ENCODE results near the gene INPP5F.

Gene INPP5F, protein sequence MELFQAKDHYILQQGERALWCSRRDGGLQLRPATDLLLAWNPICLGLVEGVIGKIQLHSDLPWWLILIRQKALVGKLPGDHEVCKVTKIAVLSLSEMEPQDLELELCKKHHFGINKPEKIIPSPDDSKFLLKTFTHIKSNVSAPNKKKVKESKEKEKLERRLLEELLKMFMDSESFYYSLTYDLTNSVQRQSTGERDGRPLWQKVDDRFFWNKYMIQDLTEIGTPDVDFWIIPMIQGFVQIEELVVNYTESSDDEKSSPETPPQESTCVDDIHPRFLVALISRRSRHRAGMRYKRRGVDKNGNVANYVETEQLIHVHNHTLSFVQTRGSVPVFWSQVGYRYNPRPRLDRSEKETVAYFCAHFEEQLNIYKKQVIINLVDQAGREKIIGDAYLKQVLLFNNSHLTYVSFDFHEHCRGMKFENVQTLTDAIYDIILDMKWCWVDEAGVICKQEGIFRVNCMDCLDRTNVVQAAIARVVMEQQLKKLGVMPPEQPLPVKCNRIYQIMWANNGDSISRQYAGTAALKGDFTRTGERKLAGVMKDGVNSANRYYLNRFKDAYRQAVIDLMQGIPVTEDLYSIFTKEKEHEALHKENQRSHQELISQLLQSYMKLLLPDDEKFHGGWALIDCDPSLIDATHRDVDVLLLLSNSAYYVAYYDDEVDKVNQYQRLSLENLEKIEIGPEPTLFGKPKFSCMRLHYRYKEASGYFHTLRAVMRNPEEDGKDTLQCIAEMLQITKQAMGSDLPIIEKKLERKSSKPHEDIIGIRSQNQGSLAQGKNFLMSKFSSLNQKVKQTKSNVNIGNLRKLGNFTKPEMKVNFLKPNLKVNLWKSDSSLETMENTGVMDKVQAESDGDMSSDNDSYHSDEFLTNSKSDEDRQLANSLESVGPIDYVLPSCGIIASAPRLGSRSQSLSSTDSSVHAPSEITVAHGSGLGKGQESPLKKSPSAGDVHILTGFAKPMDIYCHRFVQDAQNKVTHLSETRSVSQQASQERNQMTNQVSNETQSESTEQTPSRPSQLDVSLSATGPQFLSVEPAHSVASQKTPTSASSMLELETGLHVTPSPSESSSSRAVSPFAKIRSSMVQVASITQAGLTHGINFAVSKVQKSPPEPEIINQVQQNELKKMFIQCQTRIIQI

DNA sequence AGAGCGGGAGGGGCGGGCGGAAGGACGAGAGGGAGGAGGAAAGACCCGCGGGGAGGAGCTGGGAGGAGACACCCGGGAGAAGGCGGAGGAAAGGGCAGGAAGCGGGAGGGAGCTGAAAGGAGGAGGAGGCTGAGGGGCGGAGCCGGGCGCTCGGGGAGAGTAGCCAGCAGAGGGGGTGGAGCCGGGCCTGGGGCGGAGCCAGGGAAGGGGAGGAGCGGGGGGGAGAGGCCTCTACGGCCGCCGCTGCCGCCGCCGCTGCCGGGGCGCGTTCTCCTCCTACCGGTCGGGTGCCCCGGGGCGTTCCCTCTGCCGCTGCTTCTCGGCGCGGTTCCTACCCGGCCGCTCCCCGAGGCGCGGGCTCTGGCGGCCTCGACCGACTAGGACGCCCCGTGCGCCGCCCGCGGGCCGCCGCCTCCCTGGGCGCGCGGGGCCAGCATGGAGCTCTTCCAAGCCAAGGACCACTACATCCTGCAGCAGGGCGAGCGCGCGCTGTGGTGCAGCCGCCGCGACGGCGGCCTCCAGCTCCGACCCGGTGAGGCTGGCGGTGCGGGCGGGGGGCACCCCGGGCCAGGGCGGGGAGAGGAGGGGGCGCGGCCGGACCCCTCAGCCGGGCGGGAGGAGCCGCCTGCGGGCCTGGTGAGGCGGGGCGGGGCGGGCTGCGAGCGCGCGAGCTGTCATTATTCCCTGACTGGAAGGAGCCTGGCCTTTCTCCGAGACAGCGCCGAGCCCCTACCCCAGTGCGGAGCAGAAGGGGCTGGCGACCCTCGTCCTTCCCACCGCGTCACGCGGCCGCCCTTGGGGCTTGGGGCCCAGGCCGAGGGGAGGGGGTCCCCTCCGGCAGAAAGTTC lies at the start of gene INPP5F:
Gene INPP5F, plus strand, starts transcription at position 223 of the 848 bp plus-strand sequence. Its CDS starts 213 bp downstream, at position 436.
- peak; percentile 93 to 98 (median 97) for DNase-seq

DNA sequence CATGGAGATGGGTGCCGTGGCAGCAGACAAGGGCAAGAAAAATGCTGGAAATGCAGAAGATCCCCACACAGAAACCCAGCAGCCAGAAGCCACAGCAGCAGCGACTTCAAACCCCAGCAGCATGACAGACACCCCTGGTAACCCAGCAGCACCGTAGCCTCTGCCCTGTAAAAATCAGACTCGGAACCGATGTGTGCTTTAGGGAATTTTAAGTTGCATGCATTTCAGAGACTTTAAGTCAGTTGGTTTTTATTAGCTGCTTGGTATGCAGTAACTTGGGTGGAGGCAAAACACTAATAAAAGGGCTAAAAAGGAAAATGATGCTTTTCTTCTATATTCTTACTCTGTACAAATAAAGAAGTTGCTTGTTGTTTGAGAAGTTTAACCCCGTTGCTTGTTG lies 48.7 kb upstream of the INPP5F start:
- no peak for DNase-seq

DNA sequence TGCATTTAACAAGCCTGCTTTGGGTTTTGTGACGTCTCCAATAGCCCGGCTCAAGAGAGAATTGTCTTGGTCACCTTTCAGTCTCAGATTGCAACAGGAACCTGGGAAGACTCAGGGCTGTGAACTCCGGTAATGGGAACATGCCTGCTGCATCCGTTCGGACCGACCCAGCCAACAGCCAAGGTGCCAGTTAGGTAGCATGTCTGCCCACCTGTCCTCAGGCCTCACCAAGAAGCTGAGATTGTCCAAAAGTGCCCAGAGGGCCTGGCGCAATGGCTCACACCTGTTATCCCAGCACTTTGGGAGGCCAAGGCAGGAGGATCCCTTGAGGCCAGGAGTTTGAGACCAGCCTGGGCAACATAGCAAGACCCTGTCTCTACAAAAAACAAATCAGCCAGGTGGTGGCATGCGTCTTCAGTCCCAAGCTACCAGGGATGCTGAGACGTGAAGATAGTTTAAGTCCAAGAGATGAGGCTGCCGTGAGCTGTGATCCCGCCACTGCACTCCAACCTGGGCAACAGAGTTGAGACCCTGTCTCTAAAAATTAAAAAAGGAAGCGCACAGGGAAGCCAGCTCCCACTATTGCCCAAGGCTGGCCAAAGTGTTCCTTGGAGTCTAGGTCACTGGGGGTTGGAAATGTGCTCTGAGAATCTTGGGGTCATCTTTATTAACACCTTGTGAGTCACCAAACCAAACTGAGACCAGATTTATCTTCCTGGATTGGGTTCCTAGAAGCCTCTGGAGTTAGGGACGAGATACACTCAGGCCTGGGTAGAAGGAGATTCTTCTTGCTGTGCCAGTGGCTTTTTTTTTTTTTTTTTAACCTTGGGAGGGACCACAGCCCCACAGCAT lies 47.7 kb upstream of the INPP5F start:
- DNase-seq = no peak

DNA sequence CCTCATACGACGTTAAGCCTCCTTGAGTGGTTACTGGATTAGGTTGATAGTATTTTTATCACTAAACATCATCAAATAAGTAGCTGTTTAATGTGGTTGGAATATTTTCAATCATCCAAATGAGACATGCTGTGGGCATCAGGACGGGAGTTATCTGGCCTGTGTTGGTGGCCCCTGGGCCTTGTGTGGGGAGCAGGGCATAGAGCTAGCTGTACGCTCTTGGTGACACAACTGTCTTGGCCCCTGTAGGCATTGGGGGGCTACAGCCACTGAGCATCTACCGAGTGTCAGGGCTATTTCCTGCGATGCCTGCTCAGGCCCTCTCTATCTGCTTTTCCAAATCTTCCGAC lies 46.4 kb upstream of the INPP5F start:
- DNase-seq = no peak

DNA sequence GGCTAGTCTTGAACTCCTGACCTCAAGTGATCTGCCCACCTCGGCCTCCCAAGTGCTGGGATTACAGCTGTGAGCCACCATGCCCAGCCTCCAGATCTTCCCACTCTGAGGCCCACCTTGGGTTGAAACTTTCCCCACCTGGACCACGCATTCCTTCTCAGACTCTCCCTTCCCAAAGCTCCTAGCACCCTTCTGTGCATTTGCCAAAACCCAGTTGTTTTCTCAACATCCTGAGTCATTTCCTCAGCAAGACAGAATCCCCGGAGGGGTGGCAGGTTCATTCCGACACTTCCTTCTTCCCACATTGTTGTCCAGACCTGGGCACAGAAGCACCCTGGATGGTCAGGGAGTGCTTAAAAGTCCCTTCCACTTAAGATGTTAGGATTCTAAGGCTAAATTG lies 45.8 kb upstream of the INPP5F start:
- no peak for DNase-seq

DNA sequence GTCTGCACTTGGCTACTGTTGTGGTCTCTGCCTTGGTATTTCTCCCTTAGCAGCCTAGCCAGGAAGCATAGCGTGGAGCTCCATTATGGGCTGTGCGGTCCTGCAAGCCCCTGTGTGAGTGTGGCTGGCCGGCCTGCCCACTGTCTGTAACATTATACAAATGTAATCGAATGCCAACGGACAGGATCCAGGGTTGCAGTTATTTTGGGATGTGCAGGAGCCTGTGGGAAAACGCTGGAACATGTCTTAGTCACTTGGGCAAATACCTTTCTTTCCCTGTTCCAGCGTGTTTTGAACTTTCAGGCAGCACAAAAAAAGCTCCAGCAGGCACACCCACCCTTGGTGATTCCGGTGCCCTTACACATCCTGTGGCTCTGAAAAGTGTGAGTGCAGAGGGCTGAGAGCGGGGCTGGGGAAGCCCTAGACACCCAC lies 45.2 kb upstream of the INPP5F start:
- DNase-seq = no peak

DNA sequence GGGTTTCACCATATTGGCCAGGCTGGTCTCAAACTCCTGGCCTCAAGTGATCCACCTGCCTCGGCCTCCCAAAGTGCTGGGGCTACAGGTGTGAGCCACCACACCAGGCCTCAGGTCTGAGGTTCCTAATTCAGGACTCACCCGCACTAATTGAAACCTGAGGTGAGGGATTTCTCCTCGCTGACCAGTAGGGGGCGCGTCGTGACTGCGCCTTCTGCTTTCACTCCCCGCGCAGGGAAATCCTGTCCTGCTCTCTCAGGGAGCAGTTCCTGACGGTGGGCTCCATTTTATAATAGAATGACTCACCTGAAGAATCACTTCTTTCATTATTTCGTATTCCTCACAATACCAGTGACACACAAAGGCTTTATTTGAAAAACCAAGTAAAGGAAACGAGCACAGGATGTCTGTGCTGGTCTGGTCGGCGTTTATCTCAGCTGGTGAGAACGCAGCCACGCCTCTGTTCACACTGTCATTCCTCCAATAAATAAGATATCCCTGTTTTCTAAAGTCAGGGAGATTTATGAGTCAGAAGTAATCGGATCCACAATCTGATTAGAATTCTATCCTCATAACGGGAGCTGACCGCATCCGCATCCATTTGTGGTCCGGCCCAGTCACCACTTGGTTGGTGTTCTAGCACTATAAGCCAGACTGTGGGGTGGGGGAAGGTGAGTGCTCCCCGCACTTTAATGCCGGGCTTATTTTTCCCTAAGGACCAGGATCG lies 39.2 kb upstream of the INPP5F start:
- peak; percentile 42 to 84 (median 70) for DNase-seq

DNA sequence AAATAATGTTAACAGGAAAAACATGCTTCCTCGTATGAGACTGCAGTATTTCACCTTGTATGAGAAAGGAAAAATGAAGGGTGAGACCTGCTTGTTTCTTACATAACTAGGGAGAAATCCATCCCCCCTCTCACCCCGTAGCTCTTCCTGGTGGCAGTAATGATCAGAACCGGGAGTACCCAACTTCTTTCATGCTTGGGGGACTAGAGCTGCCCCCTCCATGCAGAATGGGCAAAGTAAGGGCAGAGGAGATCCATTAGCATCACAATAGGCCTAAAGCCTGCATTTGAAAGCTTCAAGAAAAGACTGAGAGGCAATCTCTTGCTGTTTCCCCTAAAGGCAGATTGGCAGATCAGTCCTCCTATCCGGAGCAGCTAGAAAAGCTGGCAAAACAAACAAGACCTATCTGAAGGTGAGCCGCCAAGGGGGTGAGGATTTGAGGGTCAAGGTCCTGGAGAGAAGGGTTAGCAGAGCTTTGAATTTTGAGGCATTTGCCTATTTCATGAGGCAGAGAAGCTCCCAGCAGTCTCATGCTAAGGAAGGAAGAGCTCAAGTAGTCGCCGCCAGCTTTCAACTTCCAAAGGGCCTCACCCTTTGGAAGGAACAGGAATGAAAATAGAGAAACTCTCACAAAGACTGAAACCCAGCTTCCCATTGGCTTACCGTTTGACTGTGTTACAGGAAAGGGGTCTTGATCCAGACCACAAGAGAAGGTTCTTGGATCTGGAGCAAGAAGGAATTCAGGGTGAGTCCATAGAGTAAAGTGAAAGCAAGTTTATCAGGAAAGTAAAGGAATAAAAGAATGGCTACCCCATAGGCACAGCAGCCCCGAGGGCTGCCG lies 38.4 kb upstream of the INPP5F start:
- peak in 1 of 6 experiments; percentile 26 for DNase-seq

DNA sequence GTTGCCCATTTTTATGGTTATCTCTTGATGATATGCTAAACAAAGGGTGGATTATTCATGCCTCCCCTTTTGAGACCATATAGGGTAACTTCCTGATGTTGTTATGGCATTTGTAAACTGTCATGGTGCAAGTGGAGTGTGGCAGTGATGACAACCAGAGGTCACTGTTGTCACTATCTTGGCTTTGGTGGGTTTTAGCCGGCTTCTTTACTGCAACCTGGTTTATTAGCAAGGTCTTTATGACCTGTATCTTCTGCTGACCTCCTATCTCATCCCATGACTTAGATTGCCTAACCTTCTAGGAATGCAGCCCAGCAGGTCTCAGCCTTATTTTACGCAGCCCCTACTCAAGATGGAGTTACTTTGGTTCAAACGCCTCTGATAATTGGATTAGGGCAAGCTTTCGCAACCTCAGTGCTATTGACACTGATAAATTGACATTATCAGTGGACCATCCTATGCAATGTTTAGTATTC lies 37.8 kb upstream of the INPP5F start:
- no peak for DNase-seq

DNA sequence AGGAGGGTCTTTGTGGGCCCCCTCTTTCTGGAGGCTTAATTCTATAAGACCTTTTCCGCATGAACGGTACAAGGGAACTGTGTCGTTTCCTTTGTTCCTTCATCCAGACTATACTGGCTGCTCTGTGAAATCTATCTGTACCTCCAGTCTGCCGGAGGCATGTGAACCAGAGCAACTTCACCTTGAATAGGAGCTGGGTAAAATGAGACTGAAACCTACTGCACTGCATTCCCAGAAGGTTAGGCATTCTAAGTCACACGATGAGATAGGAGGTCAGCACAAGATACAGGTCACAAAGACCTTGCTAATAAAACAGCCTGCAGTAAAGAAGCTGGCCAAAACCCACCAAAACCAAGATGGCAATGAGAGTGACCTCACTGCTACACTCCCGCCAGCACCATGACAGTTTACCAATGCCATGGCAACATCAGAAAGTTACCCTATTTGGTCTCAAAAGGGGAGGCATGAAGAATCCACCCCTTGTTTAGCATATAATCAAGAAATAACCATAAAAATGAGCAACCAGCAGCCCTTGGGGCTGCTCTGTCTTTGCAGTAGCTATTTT lies 36.8 kb upstream of the INPP5F start:
- no peak for DNase-seq

DNA sequence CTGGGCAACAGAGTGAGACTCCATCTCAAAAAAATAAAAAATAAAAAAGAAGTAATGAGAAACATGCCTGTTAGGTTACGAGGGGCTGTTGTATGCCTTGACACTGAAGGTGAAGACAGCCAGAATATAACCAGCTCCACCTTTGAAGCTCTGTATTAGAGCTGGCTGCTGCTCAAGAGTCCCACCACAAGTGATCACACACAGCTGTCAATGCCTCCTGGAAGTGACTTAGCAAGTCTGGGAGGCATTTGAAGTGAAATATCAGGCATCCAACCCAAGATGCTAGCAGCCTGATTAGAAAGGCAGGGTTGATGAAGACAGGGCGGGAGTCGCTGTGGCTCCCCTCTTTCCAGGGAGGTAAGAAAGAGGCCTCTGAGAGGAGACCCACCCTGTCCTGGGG lies 34.1 kb upstream of the INPP5F start:
- no peak for DNase-seq

DNA sequence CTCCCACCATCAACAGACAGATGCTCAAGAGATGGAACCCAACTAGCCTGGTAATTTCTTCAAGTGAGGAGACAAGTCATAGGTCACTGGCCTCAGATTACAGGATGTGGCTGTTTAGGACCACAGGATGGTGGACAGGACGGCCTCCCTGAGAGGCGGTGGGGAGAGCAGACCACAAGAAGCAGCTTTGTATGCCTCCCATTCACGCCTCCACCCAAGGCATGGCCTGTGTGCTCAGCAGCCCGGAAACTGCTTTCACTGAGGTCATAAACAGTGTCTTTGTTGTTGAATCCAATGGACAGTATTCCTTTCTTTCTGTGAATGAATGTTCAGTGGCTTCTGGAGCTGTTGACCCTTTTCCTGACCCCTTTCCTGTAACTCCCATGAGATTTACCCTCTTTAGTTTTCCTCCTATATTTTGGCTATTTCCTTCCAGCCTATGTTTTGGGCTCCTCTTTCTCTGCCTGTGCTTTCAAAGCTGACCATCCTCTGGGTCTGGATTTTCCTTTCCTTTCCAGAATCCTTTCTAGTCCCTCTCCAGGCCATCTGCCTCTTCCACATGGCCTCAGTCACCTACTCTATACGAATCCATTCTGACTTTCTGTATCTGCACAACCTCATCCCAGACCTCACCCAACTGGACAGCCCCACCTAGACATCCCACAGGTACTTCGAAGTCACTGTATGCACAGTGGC lies 32.4 kb upstream of the INPP5F start:
- no peak for DNase-seq

DNA sequence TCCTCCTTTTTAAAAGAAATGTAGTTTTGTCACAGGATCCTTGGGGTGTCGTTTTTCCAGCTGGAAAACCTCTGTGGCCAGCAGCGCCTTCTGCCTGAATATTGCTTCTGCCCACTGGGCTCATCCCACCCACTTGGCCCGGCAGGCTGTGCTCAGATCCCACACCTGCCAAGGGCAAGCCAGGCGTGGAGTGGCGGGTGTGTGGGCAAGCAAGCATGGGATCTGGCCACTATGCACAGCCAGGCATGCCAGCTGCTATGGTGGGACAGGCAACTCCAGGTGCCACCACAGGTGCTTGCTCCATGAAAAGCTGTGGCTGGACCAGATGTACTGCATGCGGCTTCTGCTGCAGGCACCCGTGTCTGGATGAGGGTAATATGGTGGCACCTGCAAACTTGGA lies 31.2 kb upstream of the INPP5F start:
- no peak for DNase-seq

DNA sequence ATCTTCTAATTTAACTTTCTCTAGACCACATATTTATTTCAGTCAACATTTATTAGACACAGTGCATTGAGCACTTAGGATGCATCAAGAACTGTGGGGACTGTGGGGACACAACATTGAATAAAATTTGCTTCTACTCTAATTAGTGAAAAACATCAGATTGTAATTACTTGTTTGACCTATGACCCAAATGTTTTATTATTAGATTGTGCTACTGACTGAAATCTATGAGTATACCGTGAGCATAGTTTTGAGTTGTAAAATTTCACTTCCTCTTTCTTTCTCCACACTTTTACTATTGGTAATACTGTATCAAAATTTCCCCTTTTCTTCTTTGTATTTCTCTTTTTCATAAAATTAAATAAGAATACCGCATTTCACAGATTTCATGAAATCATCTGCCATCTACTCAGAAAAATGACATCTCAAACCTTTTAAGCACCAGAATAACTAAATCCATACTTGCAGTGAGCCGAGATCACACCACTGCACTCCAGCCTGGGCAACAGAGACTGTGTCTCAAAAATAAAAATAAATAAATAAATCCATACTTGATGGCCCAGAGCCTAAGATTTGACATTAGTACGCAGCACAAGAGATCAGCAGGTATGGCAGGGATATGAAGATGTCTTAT lies 25.4 kb upstream of the INPP5F start:
- no peak for DNase-seq

DNA sequence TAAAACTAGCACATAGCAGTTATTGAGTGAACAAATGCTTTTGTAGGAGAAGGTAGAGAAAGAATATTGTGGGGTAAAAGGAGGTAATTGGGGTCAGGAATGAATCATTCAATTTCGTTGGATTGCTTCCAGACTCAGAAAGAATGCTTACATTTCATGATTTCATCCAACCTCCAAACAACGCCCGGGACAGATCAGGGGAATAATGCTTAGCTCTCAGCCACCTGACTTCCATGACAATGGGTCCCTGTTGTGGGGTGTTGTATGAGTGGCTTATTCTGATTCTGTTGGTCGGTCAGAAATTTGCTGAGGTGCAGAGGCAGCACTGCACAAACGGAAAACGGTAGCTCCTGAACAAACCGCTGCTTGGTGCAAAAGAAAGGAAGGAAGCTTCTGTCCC lies 24.0 kb upstream of the INPP5F start:
- DNase-seq = no peak

DNA sequence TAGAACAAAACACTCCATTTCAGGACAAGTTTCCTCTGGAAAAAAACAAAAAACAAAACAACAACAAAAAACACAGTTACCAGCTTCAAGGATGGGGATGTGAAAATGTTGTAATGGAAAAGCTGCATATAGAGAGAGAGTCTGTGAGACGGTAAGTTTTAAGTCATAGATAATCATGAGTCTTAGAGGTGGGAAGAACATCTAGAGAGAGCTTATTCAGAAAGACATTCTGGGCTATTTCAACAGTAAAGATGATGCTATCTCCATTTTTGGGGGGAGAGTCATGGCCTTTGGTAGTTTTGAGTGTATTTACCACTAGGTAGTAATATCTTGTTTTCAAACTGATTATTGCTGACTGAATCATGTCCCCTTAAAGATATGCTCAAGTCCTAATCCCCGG lies 23.3 kb upstream of the INPP5F start:
- no peak for DNase-seq

DNA sequence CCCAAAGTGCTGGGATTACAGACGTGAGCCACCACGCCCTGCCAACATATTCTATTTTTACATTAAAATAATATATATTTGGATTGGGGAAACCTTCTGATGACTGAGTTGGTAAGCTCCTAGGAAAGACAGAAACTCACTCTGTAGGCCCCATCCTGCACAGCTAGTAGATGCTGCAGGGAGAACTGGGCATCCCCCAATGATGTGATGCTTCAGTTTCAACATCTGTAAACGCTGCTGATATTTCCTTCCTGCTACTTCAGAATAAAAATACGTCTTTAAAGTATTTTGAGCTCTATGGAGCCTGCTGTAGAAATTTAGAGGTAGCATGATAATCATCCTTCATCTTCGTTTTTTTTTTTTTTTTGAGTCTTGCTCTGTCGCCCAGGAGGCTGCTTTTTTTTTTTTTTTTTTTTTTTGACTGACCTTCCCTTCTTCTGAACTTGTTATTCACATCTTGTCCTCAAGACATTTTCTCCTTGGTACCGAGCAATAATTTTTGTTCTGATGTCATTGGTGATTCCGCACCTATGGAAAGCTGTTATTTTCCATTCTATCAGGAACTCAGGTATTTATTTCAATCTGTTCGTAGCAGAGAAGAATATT lies 21.8 kb upstream of the INPP5F start:
- no peak for DNase-seq

DNA sequence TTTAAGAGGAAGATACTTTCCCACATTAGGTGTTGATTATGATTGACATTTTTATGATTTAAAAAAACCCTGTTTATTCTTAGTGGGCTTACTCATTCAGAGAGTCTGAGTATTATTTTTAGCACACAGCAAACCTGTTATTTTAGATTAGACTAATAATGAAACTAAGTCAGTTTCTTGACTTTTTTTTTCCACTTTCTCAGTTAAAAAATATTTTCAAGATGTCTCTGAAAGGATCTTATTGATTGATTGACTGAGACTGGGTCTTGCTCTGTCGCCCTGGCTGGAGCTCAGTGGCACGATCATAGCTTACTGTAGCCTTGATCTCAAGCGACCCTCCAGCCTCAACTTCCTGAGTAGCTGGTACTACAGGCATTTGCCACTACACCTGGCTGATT lies 20.4 kb upstream of the INPP5F start:
- no peak for DNase-seq
